DND-41 (cell line): Measurements from ENCODE around the gene REEP5.

Experiments
- ATAC-seq: fragments of 200-7000 bp; cut with Tn5 transposase; 3 replicates; pipeline ENCODE4 v1.9.1; 2021; ENCODE audit warnings: low read depth; ENCODE audit not compliant: insufficient read depth
- DNase-seq: peaks from one replicate; pipeline ENCODE4 v3.0.0-alpha.2; 2020
- H2AFZ ChIP-seq: 2 replicates; pipeline ENCODE4 v1.6.0; 2012; ENCODE audit warnings: low read depth, low read length
- H3K27ac ChIP-seq: 2 replicates; pipeline ENCODE4 v1.5.1; 2012; ENCODE audit warnings: low read length, inconsistent platforms
- H3K27me3 ChIP-seq: fragments of 200-600 bp; sonication (generic); 2 replicates; pipeline ENCODE4 v1.6.0; 2012; ENCODE audit warnings: low read length, mild to moderate bottlenecking, inconsistent platforms; ENCODE audit not compliant: insufficient read depth, poor library complexity
- H3K36me3 ChIP-seq: 2 replicates; pipeline ENCODE4 v1.5.1; 2012; ENCODE audit warnings: low read length, inconsistent platforms; ENCODE audit not compliant: insufficient read depth
- H3K4me1 ChIP-seq: 2 replicates; pipeline ENCODE4 v1.5.1; 2012; ENCODE audit warnings: mild to moderate bottlenecking, low read length; ENCODE audit not compliant: insufficient read depth
- H3K4me2 ChIP-seq: 2 replicates; pipeline ENCODE4 v1.6.0; 2012; ENCODE audit warnings: mild to moderate bottlenecking, moderate library complexity, low read length, inconsistent platforms; ENCODE audit not compliant: insufficient read depth
- H3K4me3 ChIP-seq, 2 experiments: fragments of 200-600 bp in 1 of 2; shearing (Covaris generic) in 1 of 2; 2 replicates each; pipeline ENCODE4 v1.5.1; 2012 to 2016; ENCODE audit warnings: inconsistent platforms in 2 of 2, low read length in 2 of 2, mild to moderate bottlenecking in 2 of 2, low read depth in 1 of 2, moderate library complexity in 1 of 2
- H3K79me2 ChIP-seq: 2 replicates; pipeline ENCODE4 v1.6.0; 2012; ENCODE audit warnings: low read length, inconsistent platforms; ENCODE audit not compliant: insufficient read depth
- H3K9ac ChIP-seq: 2 replicates; pipeline ENCODE4 v1.6.0; 2012; ENCODE audit warnings: low read depth, mild to moderate bottlenecking, inconsistent platforms, low read length, moderate library complexity
- H3K9me3 ChIP-seq: 2 replicates; pipeline ENCODE4 v1.5.1; 2012; ENCODE audit warnings: low read length, moderate library complexity, mild to moderate bottlenecking, inconsistent platforms; ENCODE audit not compliant: insufficient read depth, severe bottlenecking
- H4K20me1 ChIP-seq: 2 replicates; pipeline ENCODE4 v1.6.0; 2012; ENCODE audit warnings: low read length; ENCODE audit not compliant: insufficient read depth
- CTCF ChIP-seq: IDR thresholded peaks from 2 replicates; pipeline ENCODE4 v1.5.1; 2012; ENCODE audit warnings: borderline replicate concordance, low read length, moderate library complexity, mild to moderate bottlenecking; ENCODE audit not compliant: poor library complexity, severe bottlenecking; ENCODE audit errors: extremely low read depth
- EZH2 ChIP-seq: IDR thresholded peaks from 3 replicates; pipeline ENCODE4 v1.6.1; 2012; ENCODE audit warnings: borderline replicate concordance, low read depth, mild to moderate bottlenecking, moderate library complexity, low read length, inconsistent platforms; ENCODE audit not compliant: severe bottlenecking

REEP5 gene

GRCh38 chr5:112878101-112878500 lies 43.9 kb downstream of the REEP5 start:
- Histone ChIP-seq H2AFZ (no peak overlapping the region), H3K27me3 (no peaks in the 10 kb centered on the region), H4K20me1 (peaks cover 2% of the 10 kb centered on the region; the same call in 1 of the 2 replicates), H3K4me3 (no peak overlapping the region), H3K27ac (peak overlapping the region; percentile 68), H3K9ac (peak overlapping the region; percentile 2; the same call in 1 of the 2 replicates), H3K4me2 (peak overlapping the region; percentile 28), H3K4me1 (peaks cover 38% of the 10 kb centered on the region), H3K36me3 (peaks cover 80% of the 10 kb centered on the region), H3K79me2 (peaks cover 12% of the 10 kb centered on the region), H3K9me3 (no peaks in the 10 kb centered on the region)
- ATAC-seq (0 out of 3 replicates have a peak, but pooled peaks have one; percentile 0), DNase-seq (no peak)
- TF ChIP-seq EZH2 (no peak), CTCF (no peak)

GRCh38 chr5:112876362-112876761 lies 45.7 kb downstream of the REEP5 start:
- H3K9ac ChIP-seq, result no peak overlapping the region
- no peaks in the 10 kb centered on the region for H3K27me3 ChIP-seq
- no peaks in the 10 kb centered on the region for H3K9me3 ChIP-seq
- H3K4me2 ChIP-seq, result no peak overlapping the region
- peaks cover 2% of the 10 kb centered on the region; the same call in 1 of the 2 replicates for H4K20me1 ChIP-seq
- DNase-seq, result no peak
- TF ChIP-seq CTCF (no peak), EZH2 (no peak)
- no peak for ATAC-seq
- peaks cover 38% of the 10 kb centered on the region for H3K4me1 ChIP-seq
- H3K4me3 ChIP-seq, result no peak overlapping the region
- H3K79me2 ChIP-seq, result peaks cover 14% of the 10 kb centered on the region
- no peak overlapping the region for H3K27ac ChIP-seq
- H3K36me3 ChIP-seq, result peaks cover 69% of the 10 kb centered on the region
- H2AFZ ChIP-seq, result no peak overlapping the region

GRCh38 chr5:112870966-112871365 lies 51.1 kb downstream of the REEP5 start:
- Histone ChIP-seq H3K4me3 (no peak overlapping the region), H3K4me2 (no peak overlapping the region), H3K9ac (no peak overlapping the region), H3K27ac (no peak overlapping the region), H3K79me2 (peaks cover 23% of the 10 kb centered on the region; the same call in 1 of the 2 replicates), H3K27me3 (no peaks in the 10 kb centered on the region), H4K20me1 (peaks cover 2% of the 10 kb centered on the region; the same call in 1 of the 2 replicates), H3K4me1 (no peaks in the 10 kb centered on the region; the same call in 1 of the 2 replicates), H3K9me3 (no peaks in the 10 kb centered on the region), H2AFZ (no peak overlapping the region), H3K36me3 (peaks cover 76% of the 10 kb centered on the region)
- TF ChIP-seq CTCF (no peak), EZH2 (no peak)
- ATAC-seq (no peak), DNase-seq (no peak)

GRCh38 chr5:112869948-112870347 lies 52.1 kb downstream of the REEP5 start:
- Histone ChIP-seq H3K4me2 (no peak overlapping the region), H4K20me1 (peaks cover 2% of the 10 kb centered on the region; the same call in 1 of the 2 replicates), H3K9ac (no peak overlapping the region), H3K9me3 (no peaks in the 10 kb centered on the region), H3K36me3 (peaks cover 76% of the 10 kb centered on the region), H3K27me3 (no peaks in the 10 kb centered on the region), H3K27ac (no peak overlapping the region), H3K4me3 (no peak overlapping the region), H2AFZ (no peak overlapping the region), H3K4me1 (no peaks in the 10 kb centered on the region; the same call in 1 of the 2 replicates), H3K79me2 (peaks cover 29% of the 10 kb centered on the region)
- no peak for TF ChIP-seq EZH2
- TF ChIP-seq CTCF, result no peak
- DNase-seq (no peak), ATAC-seq (peak; percentile 51; the same call in 2 of the 3 replicates)
